GM21360 (cell line): ENCODE results near the gene PPP2R5C.
"Not testable (repeated sequence)": the region's sequence is repeated elsewhere in the genome, so short reads cannot be mapped to it uniquely, and the experiment has no call there.

Source experiments
- ATAC-seq: cut with Tn5 transposase; IDR thresholded peaks from one replicate; pipeline ENCODE4 v1.9.1; 2021; ENCODE audit warnings: mild to moderate bottlenecking, moderate library complexity; ENCODE audit not compliant: unreplicated experiment

The PPP2R5C gene

DNA sequence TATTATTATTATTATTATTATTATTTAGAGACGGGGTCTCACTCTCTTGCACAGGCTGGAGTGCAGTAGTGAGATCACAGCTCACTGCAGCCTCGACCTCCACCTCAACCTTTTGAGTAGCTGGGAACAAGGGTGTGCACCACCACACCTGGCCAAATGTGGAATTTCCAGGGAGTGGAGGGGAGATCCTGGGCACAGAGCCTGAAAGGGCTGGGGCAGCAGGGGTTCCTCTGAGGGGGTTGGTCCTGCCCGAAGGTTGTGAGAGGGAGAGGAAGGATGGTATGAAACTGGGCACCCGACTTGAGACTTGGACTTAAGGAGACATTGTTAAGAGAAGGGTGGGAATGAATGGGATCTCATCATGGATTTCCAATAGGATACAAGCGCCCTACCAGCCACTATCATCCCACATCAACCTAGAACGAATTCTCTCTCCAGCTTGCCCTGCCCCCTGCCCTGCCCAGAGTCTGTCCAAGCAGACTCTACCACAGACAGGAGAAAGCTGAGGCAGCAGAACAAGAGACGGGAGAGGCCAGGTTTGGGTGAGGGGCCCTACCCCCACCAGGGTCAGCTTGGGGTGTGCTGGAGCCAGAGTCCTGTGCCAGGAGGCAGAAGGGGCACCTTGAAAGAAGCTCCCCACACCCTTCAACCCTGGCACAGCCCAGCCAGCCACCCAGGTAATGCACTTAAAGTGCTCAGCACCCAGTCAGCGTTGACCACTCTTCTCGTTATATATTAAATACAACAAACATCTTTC, 200.4 kb downstream of the PPP2R5C start:
- ATAC-seq: no peak

- ATAC-seq: no peak
These were observed 201.0 kb downstream of the PPP2R5C start for GRCh38 chr14:101962503-101962874.

DNA sequence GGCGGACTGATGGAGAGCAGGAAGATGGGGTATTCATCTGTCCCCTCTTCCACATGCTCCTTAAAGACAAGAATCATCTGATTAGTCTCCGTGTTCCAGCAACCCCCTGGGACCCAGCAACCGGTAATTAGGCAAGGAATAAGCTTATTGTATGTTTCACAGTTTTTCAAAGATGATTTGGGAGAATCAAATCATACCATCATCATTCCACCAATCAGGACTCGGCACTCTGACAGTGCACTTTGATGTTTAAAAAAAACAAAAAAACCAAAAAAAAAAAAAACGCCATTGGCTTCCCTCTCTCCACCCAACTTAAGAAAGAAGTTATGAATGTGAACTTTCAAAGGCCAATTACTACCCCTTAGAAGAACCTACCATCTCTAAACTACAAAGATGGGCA, 201.5 kb downstream of the PPP2R5C start:
- ATAC-seq: no peak

DNA sequence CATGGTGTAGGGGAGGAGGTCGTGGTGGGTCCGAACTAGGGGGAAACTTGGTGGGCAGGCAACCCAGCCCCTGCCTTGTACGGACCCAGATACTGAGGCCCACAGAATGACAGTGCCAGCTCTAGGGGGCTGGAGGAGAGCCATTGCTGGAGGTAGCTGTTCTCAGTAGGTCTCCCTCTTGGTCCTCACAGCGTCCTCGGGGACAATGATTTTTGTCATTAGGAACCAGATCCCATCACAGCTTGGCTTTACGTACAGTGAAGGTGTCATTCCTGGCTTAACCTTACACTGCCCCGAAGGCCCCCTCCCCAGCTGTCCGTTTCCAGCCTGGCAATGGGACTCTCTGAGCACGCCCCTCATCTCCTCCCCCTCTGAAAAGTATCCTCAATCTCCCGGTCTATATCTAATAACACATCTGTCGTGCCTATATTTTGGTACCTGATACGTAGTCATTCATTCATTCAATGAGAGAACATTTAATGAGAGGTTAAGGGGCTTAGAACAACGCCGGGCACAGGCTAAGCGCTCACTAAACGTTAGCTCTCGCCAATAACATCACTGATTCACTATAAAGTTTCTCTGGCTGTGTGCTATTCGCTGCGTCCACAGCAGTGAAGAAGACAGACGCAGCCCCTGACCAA, 202.3 kb downstream of the PPP2R5C start:
- ATAC-seq: no peak

GRCh38 chr14:101964297-101965180, 203.0 kb downstream of the PPP2R5C start, which contains the start of gene DYNC1H1:
DYNC1H1 (plus strand) TSS chr14:101964573; CDS start chr14:101964692, 119 bp downstream.
- peak; percentile 69 for ATAC-seq

- ATAC-seq: peak; percentile 20
These were observed 203.7 kb downstream of the PPP2R5C start for GRCh38 chr14:101965181-101965544.

DNA sequence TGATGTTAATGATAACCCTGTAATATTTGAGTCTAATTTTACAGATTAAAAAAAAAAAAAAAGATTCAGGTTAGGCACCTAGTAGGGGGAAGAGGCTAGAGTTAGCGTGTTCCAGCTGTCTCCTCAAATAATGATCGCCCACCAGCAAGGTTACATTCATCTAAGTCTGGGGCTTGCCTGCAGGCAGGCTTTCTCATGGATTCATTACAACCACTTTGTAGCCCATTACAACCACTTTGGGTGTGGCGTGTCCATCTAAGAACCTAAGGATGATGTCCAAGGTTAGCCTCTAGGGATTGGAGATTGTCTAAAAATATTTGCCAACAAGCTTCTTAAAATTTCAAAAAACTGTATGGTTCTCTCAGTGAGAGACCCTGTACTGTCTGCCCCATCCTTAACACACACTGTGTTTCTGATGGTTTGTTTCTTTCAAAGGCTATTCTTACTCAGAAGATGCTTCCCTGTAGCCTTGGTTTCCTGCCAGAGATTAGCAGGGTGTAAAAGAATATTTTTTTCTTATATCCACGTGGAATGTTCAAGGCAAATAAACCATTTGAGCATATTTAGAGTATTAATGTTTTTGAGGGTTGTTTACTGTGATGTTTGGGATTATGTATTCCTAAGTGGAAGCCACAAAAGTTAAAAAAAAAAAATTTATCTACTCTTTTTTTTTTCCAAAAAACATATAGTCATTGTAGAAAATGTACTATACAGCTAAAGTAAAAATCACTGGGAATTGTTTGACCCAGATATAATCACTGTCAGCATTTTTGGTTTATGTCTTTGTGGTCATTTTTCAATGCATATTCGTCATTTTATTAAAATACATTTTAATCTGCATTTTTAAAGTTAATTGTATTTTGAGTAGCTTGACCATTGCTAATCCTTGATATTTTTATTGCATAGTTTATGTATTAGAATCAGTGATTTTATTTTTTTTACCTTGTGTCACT, 204.5 kb downstream of the PPP2R5C start:
- no peak for ATAC-seq

GRCh38 chr14:101966742-101967141, 205.2 kb downstream of the PPP2R5C start:
- no peak for ATAC-seq

GRCh38 chr14:101968186-101968585, 206.7 kb downstream of the PPP2R5C start:
- no peak for ATAC-seq

- no peak for ATAC-seq
These were observed 208.0 kb downstream of the PPP2R5C start for GRCh38 chr14:101969481-101969880.

DNA sequence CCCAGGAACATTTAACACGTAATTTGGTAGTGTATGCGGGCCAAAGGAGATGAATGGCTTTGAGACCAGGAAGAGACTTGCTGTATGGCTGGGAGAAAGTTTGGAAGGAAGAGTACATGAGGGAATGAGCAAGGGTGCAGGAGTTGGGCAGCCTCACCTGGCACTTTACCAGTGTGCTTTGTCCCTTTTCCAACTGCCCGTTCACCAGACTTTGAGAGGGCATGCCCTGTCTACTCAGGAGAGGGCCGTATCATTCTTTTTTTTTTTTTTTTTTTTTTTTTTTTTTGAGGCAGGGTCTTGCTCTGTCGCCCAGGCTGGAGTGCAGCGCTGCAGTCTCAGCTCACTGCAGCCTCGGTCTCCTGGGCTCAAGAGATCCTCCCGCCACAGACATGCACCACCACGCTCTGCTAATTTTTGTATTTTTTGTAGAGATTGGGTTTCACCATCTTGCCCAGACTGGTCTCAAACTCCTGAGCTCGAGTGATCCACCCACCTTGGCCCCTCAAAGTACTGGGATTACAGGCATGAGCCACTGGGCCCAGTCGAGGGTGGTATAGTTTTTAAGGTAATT, 209.4 kb downstream of the PPP2R5C start:
- no peak for ATAC-seq

DNA sequence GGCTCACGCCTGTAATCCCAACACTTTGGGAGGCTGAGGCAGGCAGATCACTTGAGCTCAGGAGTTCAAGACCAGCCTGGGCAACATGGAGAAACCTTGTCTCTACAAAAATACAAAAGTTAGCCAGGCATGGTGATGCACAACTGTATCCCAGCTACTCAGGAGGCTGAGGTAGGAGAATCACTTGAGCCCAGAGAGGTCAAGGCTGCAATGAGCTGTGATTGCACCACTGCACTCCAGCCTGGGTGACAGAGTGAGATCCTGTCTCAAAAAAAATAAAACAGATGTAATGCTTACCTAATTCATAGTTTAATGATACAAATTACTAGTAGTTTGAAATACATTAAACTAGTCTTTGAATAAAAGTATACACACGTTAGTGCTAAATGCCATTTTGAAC, 209.9 kb downstream of the PPP2R5C start:
- not testable (repeated sequence) for ATAC-seq

- no peak for ATAC-seq
These were observed 210.8 kb downstream of the PPP2R5C start for GRCh38 chr14:101972126-101972866.

GRCh38 chr14:101973356-101973755, 211.8 kb downstream of the PPP2R5C start:
- ATAC-seq: no peak

DNA sequence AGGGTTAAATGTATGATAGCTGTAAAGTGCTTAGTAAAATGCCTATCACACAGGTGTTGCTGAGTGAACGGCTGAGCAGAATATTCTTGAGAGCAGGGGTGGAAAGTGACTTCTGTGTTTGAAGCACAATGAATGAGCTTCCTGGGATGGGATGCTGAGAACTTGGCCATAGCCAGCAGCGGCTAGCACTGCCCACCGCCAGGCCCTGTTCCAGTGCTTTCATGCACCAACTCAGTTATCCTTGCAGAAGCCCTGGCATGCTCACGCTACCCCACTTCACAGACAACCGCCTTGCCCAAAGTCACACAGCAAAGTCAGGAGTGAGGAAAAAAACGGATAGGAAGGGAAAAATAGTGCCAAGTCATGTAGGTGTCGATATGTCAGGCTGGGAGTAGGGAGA, 213.7 kb downstream of the PPP2R5C start:
- ATAC-seq: no peak
